Breast epithelium (tissue), 4 donors: ENCODE data around the gene MICAL2. TPM values are rescaled to one million over a fixed set of nuclear protein-coding genes. Genes with fewer than 3 reads are reported as not detected.

Experiments used
- DNase-seq, 2 donors: peaks; one replicate each; pipeline ENCODE4 v3.0.0-alpha.2; 2019; ENCODE audit warnings: low spot score in 2 of 2
- H3K27ac ChIP-seq, 2 donors: fragments of 200-600 bp; sonication (generic) in 1 of 2; one replicate each; pipeline ENCODE4 v1.5.1; 2016 to 2019; ENCODE audit warnings: mild to moderate bottlenecking in 1 of 2
- H3K27me3 ChIP-seq, 2 donors: fragments of 200-600 bp; sonication (generic) in 1 of 2; one replicate each; pipeline versions ENCODE4 v1.5.1 to v1.6.0; 2017 to 2019; ENCODE audit warnings: control low read depth in 1 of 2, mild to moderate bottlenecking in 1 of 2
- H3K36me3 ChIP-seq: fragments of 200-600 bp; one replicate; pipeline ENCODE4 v1.5.1; 2019
- H3K4me1 ChIP-seq, 2 donors: fragments of 200-600 bp; sonication (generic); one replicate each; pipeline ENCODE4 v1.5.1; 2016 to 2019; ENCODE audit warnings: control low read depth in 1 of 2
- H3K4me3 ChIP-seq, 3 donors: fragments of 200-600 bp; sonication (generic); 1 replicate in 2 of 3; 2 replicates in 1 of 3; pipeline ENCODE4 v1.5.1; 2016 to 2019; ENCODE audit warnings: mild to moderate bottlenecking in 3 of 3, moderate library complexity in 2 of 3
- H3K9me3 ChIP-seq, 2 donors: fragments of 200-600 bp; sonication (generic) in 1 of 2; one replicate each; pipeline ENCODE4 v1.5.1; 2016 to 2019; ENCODE audit warnings: control low read depth in 1 of 2
- POLR2A ChIP-seq: fragments of 450-650 bp; IDR thresholded peaks from one replicate; pipeline ENCODE4 v1.6.1; 2016; ENCODE audit warnings: antibody characterized with exemption, mild to moderate bottlenecking, moderate library complexity
- POLR2AphosphoS5 ChIP-seq, 3 donors: sonication (generic); formaldehyde crosslinking; IDR thresholded peaks; one replicate each; pipeline ENCODE4 v1.6.1; 2017; ENCODE audit warnings: antibody characterized with exemption in 3 of 3
- intact Hi-C: fragments of 100-400 bp; cut with DNase I; formaldehyde crosslinking; loops from one replicate; pipeline ENCODE4 v1.15.1; 2023; ENCODE audit warnings: low total_unique reads
- total RNA-seq, 3 donors: library from RNA; depleted of rRNA; stranded (reverse); fragments of >200 nt; gene quantifications; one replicate each; pipeline ENCODE4 v1.1.0, GENCODE V29; 2016
- TF ChIP-seq, protein P1 (sequence below), 3 donors: fragments of 450-650 bp; IDR thresholded peaks; one replicate each; pipeline ENCODE4 v1.5.1; 2016 to 2017; ENCODE audit warnings: antibody characterized with exemption in 3 of 3, mild to moderate bottlenecking in 3 of 3, moderate library complexity in 3 of 3

The MICAL2 gene
- total RNA-seq, 3 donors from 2014 or later: 30.9 to 52.4 (median 38.6) TPM

DNA sequence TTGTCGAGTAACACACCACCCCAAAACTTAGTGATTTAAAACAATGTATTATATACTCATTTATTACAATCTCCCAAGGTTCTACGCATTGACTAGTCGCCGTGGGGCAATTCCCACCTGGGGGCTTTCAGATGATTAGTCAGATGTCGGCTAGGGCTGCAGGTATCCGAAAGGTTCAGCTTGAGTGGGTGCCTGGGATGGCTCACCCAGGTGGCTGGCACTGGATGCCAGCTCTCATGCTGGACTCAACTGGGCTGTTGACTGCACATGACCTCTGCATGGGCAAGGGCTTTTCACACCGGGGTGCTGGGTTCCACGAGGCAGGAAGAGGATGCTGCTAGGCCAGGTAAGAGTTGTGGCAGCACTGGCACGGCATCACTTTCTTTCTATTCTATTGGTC lies 21.9 kb upstream of the MICAL2 start:
- peak overlapping the region; percentile 59 to 80 for H3K27ac ChIP-seq
- H3K4me1 ChIP-seq: peaks cover 0 to 10% of the 10 kb centered on the region in 2 donors
- no peaks in the 10 kb centered on the region for H3K27me3 ChIP-seq
- H3K36me3 ChIP-seq: no peaks in the 10 kb centered on the region
- DNase-seq: no peak
- no peak overlapping the region for H3K4me3 ChIP-seq
- intact Hi-C loops: no loop called here
- TF ChIP-seq, protein P1, sequence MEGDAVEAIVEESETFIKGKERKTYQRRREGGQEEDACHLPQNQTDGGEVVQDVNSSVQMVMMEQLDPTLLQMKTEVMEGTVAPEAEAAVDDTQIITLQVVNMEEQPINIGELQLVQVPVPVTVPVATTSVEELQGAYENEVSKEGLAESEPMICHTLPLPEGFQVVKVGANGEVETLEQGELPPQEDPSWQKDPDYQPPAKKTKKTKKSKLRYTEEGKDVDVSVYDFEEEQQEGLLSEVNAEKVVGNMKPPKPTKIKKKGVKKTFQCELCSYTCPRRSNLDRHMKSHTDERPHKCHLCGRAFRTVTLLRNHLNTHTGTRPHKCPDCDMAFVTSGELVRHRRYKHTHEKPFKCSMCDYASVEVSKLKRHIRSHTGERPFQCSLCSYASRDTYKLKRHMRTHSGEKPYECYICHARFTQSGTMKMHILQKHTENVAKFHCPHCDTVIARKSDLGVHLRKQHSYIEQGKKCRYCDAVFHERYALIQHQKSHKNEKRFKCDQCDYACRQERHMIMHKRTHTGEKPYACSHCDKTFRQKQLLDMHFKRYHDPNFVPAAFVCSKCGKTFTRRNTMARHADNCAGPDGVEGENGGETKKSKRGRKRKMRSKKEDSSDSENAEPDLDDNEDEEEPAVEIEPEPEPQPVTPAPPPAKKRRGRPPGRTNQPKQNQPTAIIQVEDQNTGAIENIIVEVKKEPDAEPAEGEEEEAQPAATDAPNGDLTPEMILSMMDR (IDR thresholded peaks at IDR 0.05): no peak
- TF ChIP-seq POLR2AphosphoS5 (IDR thresholded peaks at IDR 0.05) (no peak), POLR2A (no peak)
- H3K9me3 ChIP-seq: no peaks in the 10 kb centered on the region

DNA sequence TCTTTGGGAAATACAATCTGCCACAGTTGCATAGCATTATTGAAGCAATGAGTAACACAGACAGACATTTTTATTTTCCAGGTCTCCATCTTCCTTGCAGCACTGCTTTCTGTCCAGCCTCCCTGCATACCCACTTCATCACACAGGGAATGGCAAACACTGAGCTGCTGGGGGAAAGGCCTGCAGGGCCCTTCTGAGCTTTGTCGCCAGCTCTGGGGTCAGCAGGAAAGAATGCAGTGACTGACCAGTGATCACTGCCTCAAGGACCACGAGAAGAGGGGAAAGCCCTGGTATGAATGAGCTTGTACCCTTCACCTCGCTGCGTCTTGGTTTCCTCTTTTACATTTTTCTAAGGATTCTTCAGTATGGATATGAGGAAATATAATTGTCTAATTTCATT lies 21.3 kb upstream of the MICAL2 start:
- intact Hi-C loops: no loop called here
- no peaks in the 10 kb centered on the region for H3K27me3 ChIP-seq
- peaks cover 0 to 10% of the 10 kb centered on the region in 2 donors for H3K4me1 ChIP-seq
- H3K4me3 ChIP-seq: no peak overlapping the region
- no peaks in the 10 kb centered on the region for H3K9me3 ChIP-seq
- H3K27ac ChIP-seq: peak overlapping the region; percentile 44 to 80
- no peaks in the 10 kb centered on the region for H3K36me3 ChIP-seq
- no peak for DNase-seq
- TF ChIP-seq POLR2AphosphoS5 (IDR thresholded peaks at IDR 0.05) (no peak), POLR2A (no peak)
- TF ChIP-seq, protein P1 (IDR thresholded peaks at IDR 0.05): no peak

DNA sequence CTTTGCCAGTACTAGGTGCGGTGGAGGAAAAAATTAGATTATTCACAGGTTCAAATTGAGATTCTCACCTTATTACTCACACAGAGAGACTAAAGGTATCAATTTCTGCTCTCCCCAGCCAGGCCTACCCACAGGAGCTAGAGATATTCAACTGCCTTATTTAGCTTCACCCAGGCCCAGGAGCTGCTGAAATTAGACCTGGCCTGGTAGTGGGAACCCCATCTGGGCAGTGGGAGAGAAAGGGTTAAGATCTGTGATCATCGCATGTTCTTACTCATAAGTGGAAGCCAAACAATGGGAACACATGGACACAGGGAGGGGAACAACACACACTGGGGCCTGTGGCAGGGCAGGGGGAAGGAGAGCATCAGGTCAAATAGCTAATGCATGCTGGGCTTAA lies 20.9 kb upstream of the MICAL2 start:
- H3K4me1 ChIP-seq: peaks cover 0 to 10% of the 10 kb centered on the region in 2 donors
- peak overlapping the region; percentile 44 to 80 for H3K27ac ChIP-seq

DNA sequence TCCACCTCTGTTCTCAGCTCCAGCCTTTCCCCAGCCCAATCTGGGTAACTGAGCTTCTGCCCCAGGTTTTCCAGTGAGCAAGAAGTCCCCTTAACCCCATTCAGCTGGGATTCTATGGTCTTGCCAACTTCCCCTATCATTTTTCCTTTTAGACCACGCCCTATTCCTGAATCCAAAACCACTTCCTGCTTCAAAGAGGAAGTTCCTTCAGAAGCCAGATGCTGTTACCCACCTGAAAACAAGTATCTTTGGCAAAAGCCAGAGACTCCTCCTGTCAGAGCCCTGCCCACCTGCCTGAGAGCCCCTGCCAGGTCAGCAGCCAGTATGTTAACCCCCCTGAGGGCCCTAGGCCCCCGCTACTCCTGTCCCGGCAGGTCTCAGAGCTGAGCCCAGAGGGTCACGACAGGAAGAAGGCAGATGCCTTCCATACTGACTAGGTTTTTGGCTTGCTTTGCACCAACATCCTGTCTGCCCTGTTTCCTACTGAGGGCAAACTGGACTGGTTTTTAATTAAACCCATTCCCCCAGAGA lies 20.3 kb upstream of the MICAL2 start:
- Histone ChIP-seq H3K4me1 (peaks cover 0 to 10% of the 10 kb centered on the region in 2 donors), H3K9me3 (no peaks in the 10 kb centered on the region), H3K4me3 (no peak overlapping the region), H3K27ac (peak overlapping the region; percentile 80), H3K36me3 (no peaks in the 10 kb centered on the region), H3K27me3 (no peaks in the 10 kb centered on the region)
- intact Hi-C loops: no loop called here
- TF ChIP-seq, protein P1 (IDR thresholded peaks at IDR 0.05): no peak
- TF ChIP-seq POLR2AphosphoS5 (IDR thresholded peaks at IDR 0.05) (peak in 1 of 3 donors; percentile 15), POLR2A (no peak)
- peak in 1 of 2 donors; percentile 56 for DNase-seq

More for the DNA sequence above, 20.9 kb upstream of the MICAL2 start:
- no peak for DNase-seq
- H3K9me3 ChIP-seq: no peaks in the 10 kb centered on the region
- H3K4me3 ChIP-seq: no peak overlapping the region
- TF ChIP-seq POLR2A (no peak), POLR2AphosphoS5 (IDR thresholded peaks at IDR 0.05) (no peak)
- TF ChIP-seq, protein P1 (IDR thresholded peaks at IDR 0.05): no peak
- H3K36me3 ChIP-seq: no peaks in the 10 kb centered on the region
- no peaks in the 10 kb centered on the region for H3K27me3 ChIP-seq
- intact Hi-C loops: no loop called here

DNA sequence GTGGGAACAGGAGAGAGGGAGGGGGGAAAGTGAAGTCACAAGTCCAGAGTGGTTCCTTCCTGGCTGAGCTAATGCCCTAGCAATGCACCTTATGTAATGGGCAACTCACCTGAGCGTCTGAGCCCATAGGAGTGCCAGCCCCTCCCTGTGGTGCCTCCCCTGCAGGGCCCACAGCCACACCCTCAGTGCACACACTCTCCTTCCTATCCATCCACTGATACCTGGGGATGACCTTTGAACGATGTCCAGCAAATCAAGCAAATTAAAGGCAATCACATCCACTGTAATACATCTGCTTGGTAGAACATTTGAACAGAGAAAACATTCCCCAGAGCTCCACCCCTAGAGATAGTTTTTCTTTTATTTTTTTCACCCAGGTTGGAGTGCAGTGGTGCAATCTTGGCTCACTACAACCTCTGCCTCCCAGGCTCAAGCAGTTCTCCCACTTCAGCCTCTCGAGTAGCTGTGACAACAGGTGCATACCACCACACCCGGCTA lies 19.6 kb upstream of the MICAL2 start:
- no peak for DNase-seq

More for the DNA sequence above, 19.6 kb upstream of the MICAL2 start:
- no peak for TF ChIP-seq POLR2AphosphoS5 (IDR thresholded peaks at IDR 0.05)
- TF ChIP-seq POLR2A: no peak
- intact Hi-C loops: no loop called here
- H3K4me1 ChIP-seq: peaks cover 0 to 9% of the 10 kb centered on the region in 2 donors
- H3K4me3 ChIP-seq: no peak overlapping the region
- H3K9me3 ChIP-seq: no peaks in the 10 kb centered on the region
- H3K36me3 ChIP-seq: no peaks in the 10 kb centered on the region
- H3K27me3 ChIP-seq: no peaks in the 10 kb centered on the region
- H3K27ac ChIP-seq: peak overlapping the region; percentile 80
